SK-N-SH (cell line): ENCODE measurements around the gene MAMLD1. TPM values are rescaled to one million over a fixed set of nuclear protein-coding genes. Genes with fewer than 3 reads are reported as not detected.

Source experiments
- CTCF ChIA-PET: fragments of 300-600, 350-600 bp; formaldehyde crosslinking; extraction: SDS; loops from one replicate; lab custom pipeline; 2021; lab: Yijun Ruan, JAX
- POLR2A ChIA-PET: fragments of 350-600 bp; sonication (Branson Sonifier 250); formaldehyde crosslinking; extraction: SDS; loops from one replicate; lab custom pipeline; 2020; ENCODE audit warnings: antibody characterized with exemption, inconsistent platforms; lab: Yijun Ruan, JAX
- DNase-seq: peaks from one replicate; pipeline ENCODE4 v3.0.0; 2012
- H2AFZ ChIP-seq: fragments of 200-600 bp; sonication (generic); 2 replicates; pipeline ENCODE4 v1.8.1; 2016; ENCODE audit warnings: antibody characterized with exemption, mild to moderate bottlenecking, low read depth
- H3F3A ChIP-seq: fragments of 200-600 bp; sonication (generic); replicated peaks from 2 replicates; pipeline ENCODE3; 2016; ENCODE audit warnings: antibody characterized with exemption, mild to moderate bottlenecking; ENCODE audit not compliant: insufficient read depth
- H3K27ac ChIP-seq, 2 experiments: fragments of 200-500 bp in 1 of 2; fragments of 200-600 bp in 1 of 2; sonication (Bioruptor generic) in 1 of 2; sonication (generic), shearing (Covaris generic) in 1 of 2; 2 replicates each; pipeline versions ENCODE4 v1.5.1 to v1.6.1; 2014 to 2016; ENCODE audit warnings: low read depth in 2 of 2, inconsistent platforms in 1 of 2, low read length in 1 of 2, mild to moderate bottlenecking in 1 of 2, mixed read lengths in 1 of 2
- H3K27me3 ChIP-seq: fragments of 200-600 bp; sonication (generic), shearing (Covaris generic); 2 replicates; pipeline ENCODE4 v1.6.1; 2016; ENCODE audit warnings: mixed run types; ENCODE audit not compliant: insufficient read depth
- H3K36me3 ChIP-seq, 2 experiments: fragments of 200-500 bp in 1 of 2; fragments of 200-600 bp in 1 of 2; sonication (Bioruptor generic) in 1 of 2; sonication (generic) in 1 of 2; replicated peaks in 1 of 2; 2 replicates each; pipeline versions ENCODE3 to v1.5.1; 2014 to 2016; ENCODE audit warnings: low read length in 1 of 2, mild to moderate bottlenecking in 1 of 2; ENCODE audit not compliant: insufficient read depth in 2 of 2, control insufficient read depth in 1 of 2
- H3K4me1 ChIP-seq, 2 experiments: fragments of 200-500 bp in 1 of 2; fragments of 200-600 bp in 1 of 2; sonication (Bioruptor generic) in 1 of 2; sonication (generic), shearing (Covaris generic) in 1 of 2; 2 replicates each; pipeline versions ENCODE4 v1.5.1 to v1.6.1; 2014 to 2016; ENCODE audit warnings: low read depth in 1 of 2, low read length in 1 of 2, mixed run types in 1 of 2; ENCODE audit not compliant: insufficient read depth in 2 of 2, control insufficient read depth in 1 of 2
- H3K4me2 ChIP-seq: fragments of 200-600 bp; sonication (generic), shearing (Covaris generic); 2 replicates; pipeline ENCODE4 v1.6.1; 2017; ENCODE audit warnings: mixed run types
- H3K4me3 ChIP-seq, 2 experiments: fragments of 200-500 bp in 1 of 2; fragments of 200-600 bp in 1 of 2; sonication (Bioruptor generic) in 1 of 2; sonication (generic), shearing (Covaris generic) in 1 of 2; 2 replicates each; pipeline versions ENCODE4 v1.5.1 to v1.8.1; 2014 to 2016; ENCODE audit warnings: low read depth in 2 of 2, inconsistent platforms in 1 of 2, low read length in 1 of 2, mild to moderate bottlenecking in 1 of 2, mixed read lengths in 1 of 2, moderate library complexity in 1 of 2
- H3K79me2 ChIP-seq: fragments of 200-600 bp; sonication (generic); 2 replicates; pipeline ENCODE4 v1.8.1; 2017; ENCODE audit warnings: mild to moderate bottlenecking; ENCODE audit not compliant: insufficient read depth
- H3K9ac ChIP-seq: fragments of 200-600 bp; sonication (generic); 2 replicates; pipeline ENCODE4 v1.6.1; 2017; ENCODE audit warnings: mixed run types
- H3K9me2 ChIP-seq: fragments of 200-600 bp; sonication (generic); 2 replicates; pipeline ENCODE4 v1.6.1; 2017; ENCODE audit warnings: mixed run types
- H3K9me3 ChIP-seq: fragments of 200-600 bp; sonication (generic); 2 replicates; pipeline ENCODE4 v1.6.1; 2017; ENCODE audit warnings: mixed run types, mild to moderate bottlenecking, moderate library complexity
- H4K20me1 ChIP-seq: fragments of 200-600 bp; sonication (generic); 2 replicates; pipeline ENCODE4 v1.6.1; 2017; ENCODE audit warnings: mild to moderate bottlenecking, mixed run types; ENCODE audit not compliant: insufficient read depth
- CHD2 ChIP-seq: fragments of 150-350 bp; IDR thresholded peaks from 2 replicates; pipeline ENCODE4 v1.6.1; 2018; ENCODE audit warnings: low read length; ENCODE audit not compliant: partially characterized antibody
- ELF1 ChIP-seq: IDR thresholded peaks from 2 replicates; pipeline ENCODE4 v1.4.0; 2012
- EP300 ChIP-seq, 2 experiments: IDR thresholded peaks; 2 replicates each; pipeline versions ENCODE4 v1.4.0 to v1.6.1; 2012; ENCODE audit warnings: borderline replicate concordance in 1 of 2, low read depth in 1 of 2, low read length in 1 of 2
- FOSL2 ChIP-seq: IDR thresholded peaks from 2 replicates; pipeline ENCODE4 v1.4.0; 2012; ENCODE audit warnings: low read depth, mild to moderate bottlenecking, moderate library complexity, borderline replicate concordance
- FOXJ3 ChIP-seq: sonication (generic); formaldehyde crosslinking; IDR thresholded peaks from 2 replicates; pipeline ENCODE4 v1.5.1; 2020; ENCODE audit warnings: mild to moderate bottlenecking, missing genetic modification reagents
- FOXM1 ChIP-seq: IDR thresholded peaks from 2 replicates; pipeline ENCODE4 v1.4.0; 2012; ENCODE audit warnings: low read depth, mild to moderate bottlenecking
- GABPA ChIP-seq: IDR thresholded peaks from 2 replicates; pipeline ENCODE4 v1.4.0; 2012; ENCODE audit warnings: low read depth, mild to moderate bottlenecking
- JUND ChIP-seq: IDR thresholded peaks from 2 replicates; pipeline ENCODE4 v1.4.0; 2012
- MAX ChIP-seq: IDR thresholded peaks from 2 replicates; pipeline ENCODE4 v1.4.0; 2012; ENCODE audit warnings: low read depth
- MEF2A ChIP-seq: IDR thresholded peaks from 2 replicates; pipeline ENCODE4 v1.4.0; 2012; ENCODE audit warnings: low read depth, borderline replicate concordance
- MXI1 ChIP-seq: IDR thresholded peaks from 2 replicates; pipeline ENCODE4 v1.6.1; 2012; ENCODE audit warnings: mild to moderate bottlenecking, low read depth, low read length, improper control_type of control experiment
- POLR2AphosphoS5 ChIP-seq: IDR thresholded peaks from 2 replicates; pipeline ENCODE4 v1.6.1; 2012; ENCODE audit warnings: low read depth, low read length
- RXRA ChIP-seq: IDR thresholded peaks from 2 replicates; pipeline ENCODE4 v1.4.0; 2012; ENCODE audit warnings: low read depth, mild to moderate bottlenecking, borderline replicate concordance
- TEAD4 ChIP-seq: IDR thresholded peaks from 2 replicates; pipeline ENCODE4 v1.4.0; 2012; ENCODE audit warnings: mild to moderate bottlenecking, borderline replicate concordance; ENCODE audit not compliant: insufficient read depth
- YY1 ChIP-seq: IDR thresholded peaks from 2 replicates; pipeline ENCODE4 v1.4.0; 2012; ENCODE audit warnings: low read depth, mild to moderate bottlenecking
- WGBS: methylation state at CpG from one replicate; pipeline ENCODE4 v1.1.6; 2017; ENCODE audit warnings: low lambda C conversion rate; 5-methylcytosine and 5-hydroxymethylcytosine counted together
- polyA plus RNA-seq, 3 experiments: library from polyadenylated mRNA; depleted of rRNA; stranded (reverse); fragments of >200 nt; gene quantifications; 2 replicates each; pipeline ENCODE4 v1.2.3, GENCODE V29; 2012
- TF ChIP-seq, protein P1 (sequence below): IDR thresholded peaks from 2 replicates; pipeline ENCODE4 v1.4.0; 2012; ENCODE audit warnings: low read depth, borderline replicate concordance
- TF ChIP-seq, protein P2 (sequence below): IDR thresholded peaks from 2 replicates; pipeline ENCODE4; 2012
- TF ChIP-seq, protein P3 (sequence below): fragments of 150-350 bp; IDR thresholded peaks from 2 replicates; pipeline ENCODE4 v1.6.1; 2017; ENCODE audit warnings: antibody characterized with exemption, low read length, low read depth, borderline replicate concordance
- TF ChIP-seq, protein P4 (sequence below): IDR thresholded peaks from 2 replicates; pipeline ENCODE4 v1.6.1; 2012; ENCODE audit warnings: mild to moderate bottlenecking, low read depth, low read length, moderate library complexity

Gene MAMLD1
- polyA plus RNA-seq, 1 of the 3 experiments (the other 2 are of a cell fraction), result 4.4 TPM

- H3K79me2 ChIP-seq, result no peaks in the 10 kb centered on the region
- H3K27ac ChIP-seq, result no peak overlapping the region
- no peak for TF ChIP-seq MAX
- no peak for TF ChIP-seq ELF1
- TF ChIP-seq POLR2AphosphoS5, result no peak
- no peak for TF ChIP-seq RXRA
- TF ChIP-seq, protein P1, sequence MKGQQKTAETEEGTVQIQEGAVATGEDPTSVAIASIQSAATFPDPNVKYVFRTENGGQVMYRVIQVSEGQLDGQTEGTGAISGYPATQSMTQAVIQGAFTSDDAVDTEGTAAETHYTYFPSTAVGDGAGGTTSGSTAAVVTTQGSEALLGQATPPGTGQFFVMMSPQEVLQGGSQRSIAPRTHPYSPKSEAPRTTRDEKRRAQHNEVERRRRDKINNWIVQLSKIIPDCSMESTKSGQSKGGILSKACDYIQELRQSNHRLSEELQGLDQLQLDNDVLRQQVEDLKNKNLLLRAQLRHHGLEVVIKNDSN, result no peak
- no peak for TF ChIP-seq GABPA
- no peak for TF ChIP-seq JUND
- no peak for TF ChIP-seq TEAD4
- no peak for TF ChIP-seq YY1
- no peak for TF ChIP-seq MEF2A
- no peak for TF ChIP-seq FOXM1
- no peak for TF ChIP-seq EP300 (IDR thresholded peaks at IDR 0.05; ENCODE audit: borderline replicate concordance in 1 of 2, low read depth in 1 of 2, low read length in 1 of 2)
- H3K4me1 ChIP-seq, result no peaks in the 10 kb centered on the region; a peak in 1 of 4 replicates
- WGBS, result 17% methylated on average over 2 of the region's 6 CpGs
- no peak for DNase-seq
- ChIA-PET POLR2A (no interaction called here), CTCF (interaction anchor here (1.0 kb wide), 1 partner anchor 55 kb away, joined by 3 read pairs; no protein-coding TSS in a partner anchor)
- no peak overlapping the region for H3K4me3 ChIP-seq
- no peak overlapping the region for H2AFZ ChIP-seq
- H3F3A ChIP-seq, result no peaks in the 10 kb centered on the region
- no peaks in the 10 kb centered on the region for H3K27me3 ChIP-seq
- H3K9me2 ChIP-seq, result no peaks in the 10 kb centered on the region
- H3K9me3 ChIP-seq, result no peaks in the 10 kb centered on the region
- no peak overlapping the region for H3K9ac ChIP-seq
- H4K20me1 ChIP-seq, result no peaks in the 10 kb centered on the region
- no peak overlapping the region for H3K4me2 ChIP-seq
- H3K36me3 ChIP-seq, result no peaks in the 10 kb centered on the region
Measured at GRCh38 chrX:150540965-150541364, 177.8 kb downstream of the MAMLD1 start.

- 57% methylated on average over 4 of the region's 4 CpGs for WGBS
- Histone ChIP-seq H3K4me1 (no peaks in the 10 kb centered on the region; a peak in 1 of 4 replicates), H3K27me3 (no peaks in the 10 kb centered on the region), H3K4me2 (no peak overlapping the region), H3K4me3 (no peak overlapping the region), H2AFZ (no peak overlapping the region), H3K9me3 (no peaks in the 10 kb centered on the region), H4K20me1 (no peaks in the 10 kb centered on the region), H3K27ac (no peak overlapping the region), H3F3A (no peaks in the 10 kb centered on the region), H3K36me3 (no peaks in the 10 kb centered on the region), H3K9ac (no peak overlapping the region), H3K9me2 (no peaks in the 10 kb centered on the region), H3K79me2 (no peaks in the 10 kb centered on the region)
- no peak for DNase-seq
- ChIA-PET CTCF (no interaction called here), POLR2A (no interaction called here)
- no peak for TF ChIP-seq GABPA
- TF ChIP-seq, protein P2, sequence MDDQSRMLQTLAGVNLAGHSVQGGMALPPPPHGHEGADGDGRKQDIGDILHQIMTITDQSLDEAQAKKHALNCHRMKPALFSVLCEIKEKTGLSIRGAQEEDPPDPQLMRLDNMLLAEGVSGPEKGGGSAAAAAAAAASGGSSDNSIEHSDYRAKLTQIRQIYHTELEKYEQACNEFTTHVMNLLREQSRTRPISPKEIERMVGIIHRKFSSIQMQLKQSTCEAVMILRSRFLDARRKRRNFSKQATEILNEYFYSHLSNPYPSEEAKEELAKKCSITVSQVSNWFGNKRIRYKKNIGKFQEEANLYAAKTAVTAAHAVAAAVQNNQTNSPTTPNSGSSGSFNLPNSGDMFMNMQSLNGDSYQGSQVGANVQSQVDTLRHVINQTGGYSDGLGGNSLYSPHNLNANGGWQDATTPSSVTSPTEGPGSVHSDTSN, result no peak
- TF ChIP-seq CHD2, result no peak
- TF ChIP-seq, protein P1, result no peak
- TF ChIP-seq EP300 (IDR thresholded peaks at IDR 0.05; ENCODE audit: borderline replicate concordance in 1 of 2, low read depth in 1 of 2, low read length in 1 of 2), result no peak
- TF ChIP-seq, protein P3, sequence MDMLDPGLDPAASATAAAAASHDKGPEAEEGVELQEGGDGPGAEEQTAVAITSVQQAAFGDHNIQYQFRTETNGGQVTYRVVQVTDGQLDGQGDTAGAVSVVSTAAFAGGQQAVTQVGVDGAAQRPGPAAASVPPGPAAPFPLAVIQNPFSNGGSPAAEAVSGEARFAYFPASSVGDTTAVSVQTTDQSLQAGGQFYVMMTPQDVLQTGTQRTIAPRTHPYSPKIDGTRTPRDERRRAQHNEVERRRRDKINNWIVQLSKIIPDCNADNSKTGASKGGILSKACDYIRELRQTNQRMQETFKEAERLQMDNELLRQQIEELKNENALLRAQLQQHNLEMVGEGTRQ, result no peak
- TF ChIP-seq FOXJ3 (CRISPR knock-in tag), result no peak
- no peak for TF ChIP-seq MXI1
- no peak for TF ChIP-seq FOSL2
- no peak for TF ChIP-seq MEF2A
- TF ChIP-seq, protein P4, sequence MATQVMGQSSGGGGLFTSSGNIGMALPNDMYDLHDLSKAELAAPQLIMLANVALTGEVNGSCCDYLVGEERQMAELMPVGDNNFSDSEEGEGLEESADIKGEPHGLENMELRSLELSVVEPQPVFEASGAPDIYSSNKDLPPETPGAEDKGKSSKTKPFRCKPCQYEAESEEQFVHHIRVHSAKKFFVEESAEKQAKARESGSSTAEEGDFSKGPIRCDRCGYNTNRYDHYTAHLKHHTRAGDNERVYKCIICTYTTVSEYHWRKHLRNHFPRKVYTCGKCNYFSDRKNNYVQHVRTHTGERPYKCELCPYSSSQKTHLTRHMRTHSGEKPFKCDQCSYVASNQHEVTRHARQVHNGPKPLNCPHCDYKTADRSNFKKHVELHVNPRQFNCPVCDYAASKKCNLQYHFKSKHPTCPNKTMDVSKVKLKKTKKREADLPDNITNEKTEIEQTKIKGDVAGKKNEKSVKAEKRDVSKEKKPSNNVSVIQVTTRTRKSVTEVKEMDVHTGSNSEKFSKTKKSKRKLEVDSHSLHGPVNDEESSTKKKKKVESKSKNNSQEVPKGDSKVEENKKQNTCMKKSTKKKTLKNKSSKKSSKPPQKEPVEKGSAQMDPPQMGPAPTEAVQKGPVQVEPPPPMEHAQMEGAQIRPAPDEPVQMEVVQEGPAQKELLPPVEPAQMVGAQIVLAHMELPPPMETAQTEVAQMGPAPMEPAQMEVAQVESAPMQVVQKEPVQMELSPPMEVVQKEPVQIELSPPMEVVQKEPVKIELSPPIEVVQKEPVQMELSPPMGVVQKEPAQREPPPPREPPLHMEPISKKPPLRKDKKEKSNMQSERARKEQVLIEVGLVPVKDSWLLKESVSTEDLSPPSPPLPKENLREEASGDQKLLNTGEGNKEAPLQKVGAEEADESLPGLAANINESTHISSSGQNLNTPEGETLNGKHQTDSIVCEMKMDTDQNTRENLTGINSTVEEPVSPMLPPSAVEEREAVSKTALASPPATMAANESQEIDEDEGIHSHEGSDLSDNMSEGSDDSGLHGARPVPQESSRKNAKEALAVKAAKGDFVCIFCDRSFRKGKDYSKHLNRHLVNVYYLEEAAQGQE, result no peak
Measured at GRCh38 chrX:150542846-150543229, 179.7 kb downstream of the MAMLD1 start.
